Activated T-cell treated with anti-CD3 and anti-CD28 coated beads, Interleukin-2, amount 50 U/mL, for 4 hours (primary cell): ENCODE measurements around the gene SETD1A. TPM values are rescaled to one million over a fixed set of nuclear protein-coding genes. Genes with fewer than 3 reads are reported as not detected.
"Not testable (repeated sequence)": the region's sequence is repeated elsewhere in the genome, so short reads cannot be mapped to it uniquely, and the experiment has no call there.

ENCODE experiments used
- ATAC-seq, 2 donors: fragments of 200-7000 bp; cut with Tn5 transposase; one replicate each; pipeline ENCODE4 v1.10.0; 2021
- DNase-seq: peaks from one replicate; pipeline ENCODE4 v3.0.0-alpha.2; 2020
- H3K27me3 Mint-ChIP-seq: one replicate; pipeline ENCODE4 v1.8.0; 2021; ENCODE audit warnings: low read depth, mixed read lengths
- H3K36me3 Mint-ChIP-seq: one replicate; pipeline ENCODE4 v1.8.0; 2022; ENCODE audit warnings: mixed read lengths; ENCODE audit not compliant: insufficient read depth
- H3K4me1 Mint-ChIP-seq: one replicate; pipeline ENCODE4 v1.8.0; 2021; ENCODE audit warnings: low read depth, mixed read lengths
- H3K4me3 Mint-ChIP-seq: one replicate; pipeline ENCODE4 v1.8.0; 2021; ENCODE audit warnings: mild to moderate bottlenecking, moderate library complexity, mixed read lengths
- H3K9me3 Mint-ChIP-seq: one replicate; pipeline ENCODE4 v1.8.0; 2021; ENCODE audit warnings: mixed read lengths
- total RNA-seq, 3 donors: library from RNA; stranded (reverse); gene quantifications; one replicate each; pipeline ENCODE4 v1.2.1, GENCODE V29; 2021

SETD1A gene
- total RNA-seq, 3 donors from 2014 or later, result 39.3 to 49.0 (median 40.5) TPM

- not testable (repeated sequence) for H3K9me3 Mint-ChIP-seq, H3K36me3 Mint-ChIP-seq, ATAC-seq, DNase-seq
- H3K4me3 Mint-ChIP-seq, result peak overlapping the region; percentile 39
- peaks cover 14% of the 10 kb centered on the region for H3K4me1 Mint-ChIP-seq
- H3K27me3 Mint-ChIP-seq, result peaks cover 38% of the 10 kb centered on the region
These were observed 54.3 kb downstream of the SETD1A start for GRCh38 chr16:31011815-31012214.

- not testable (repeated sequence) for H3K9me3 Mint-ChIP-seq, H3K4me3 Mint-ChIP-seq, H3K36me3 Mint-ChIP-seq, DNase-seq, ATAC-seq
- H3K4me1 Mint-ChIP-seq, result peaks cover 14% of the 10 kb centered on the region
- peaks cover 40% of the 10 kb centered on the region for H3K27me3 Mint-ChIP-seq
These were observed 55.7 kb downstream of the SETD1A start for GRCh38 chr16:31013292-31013691.

GRCh38 chr16:31016018-31016417, 58.5 kb downstream of the SETD1A start:
- Mint-ChIP-seq H3K36me3 (no peaks in the 10 kb centered on the region), H3K27me3 (peaks cover 34% of the 10 kb centered on the region), H3K4me1 (peaks cover 7% of the 10 kb centered on the region), H3K4me3 (no peak overlapping the region), H3K9me3 (no peaks in the 10 kb centered on the region)
- DNase-seq (no peak), ATAC-seq (no peak)

- H3K4me1 Mint-ChIP-seq, ATAC-seq, DNase-seq, H3K9me3 Mint-ChIP-seq, H3K4me3 Mint-ChIP-seq, H3K36me3 Mint-ChIP-seq: not testable (repeated sequence)
- peaks cover 21% of the 10 kb centered on the region for H3K27me3 Mint-ChIP-seq
These were observed 60.2 kb downstream of the SETD1A start for GRCh38 chr16:31017756-31018155.

- H3K9me3 Mint-ChIP-seq, result no peaks in the 10 kb centered on the region
- DNase-seq, result no peak
- no peaks in the 10 kb centered on the region for H3K4me1 Mint-ChIP-seq
- H3K36me3 Mint-ChIP-seq, result no peaks in the 10 kb centered on the region
- no peak overlapping the region for H3K4me3 Mint-ChIP-seq
- peaks cover 6% of the 10 kb centered on the region for H3K27me3 Mint-ChIP-seq
- no peak for ATAC-seq
These were observed 63.0 kb downstream of the SETD1A start for GRCh38 chr16:31020536-31020935.

- H3K36me3 Mint-ChIP-seq, result no peaks in the 10 kb centered on the region
- no peaks in the 10 kb centered on the region for H3K4me1 Mint-ChIP-seq
- ATAC-seq (no peak), DNase-seq (no peak)
- H3K4me3 Mint-ChIP-seq, result no peak overlapping the region
- peaks cover 3% of the 10 kb centered on the region for H3K27me3 Mint-ChIP-seq
- H3K9me3 Mint-ChIP-seq, result no peaks in the 10 kb centered on the region
These were observed 65.1 kb downstream of the SETD1A start for GRCh38 chr16:31022544-31023251.

GRCh38 chr16:31023252-31023602, 65.7 kb downstream of the SETD1A start:
- Mint-ChIP-seq H3K9me3 (no peaks in the 10 kb centered on the region), H3K4me1 (no peaks in the 10 kb centered on the region), H3K36me3 (no peaks in the 10 kb centered on the region), H3K4me3 (no peak overlapping the region), H3K27me3 (peaks cover 2% of the 10 kb centered on the region)
- ATAC-seq (no peak), DNase-seq (no peak)

- Mint-ChIP-seq H3K27me3 (no peaks in the 10 kb centered on the region), H3K36me3 (no peaks in the 10 kb centered on the region), H3K4me1 (no peaks in the 10 kb centered on the region), H3K4me3 (no peak overlapping the region), H3K9me3 (no peaks in the 10 kb centered on the region)
- ATAC-seq (no peak), DNase-seq (no peak)
These were observed 66.2 kb downstream of the SETD1A start for GRCh38 chr16:31023627-31024226.

GRCh38 chr16:31025339-31025738, 67.8 kb downstream of the SETD1A start:
- DNase-seq (no peak), ATAC-seq (no peak)
- no peaks in the 10 kb centered on the region for H3K36me3 Mint-ChIP-seq
- no peak overlapping the region for H3K4me3 Mint-ChIP-seq
- no peaks in the 10 kb centered on the region for H3K9me3 Mint-ChIP-seq
- no peaks in the 10 kb centered on the region for H3K4me1 Mint-ChIP-seq
- H3K27me3 Mint-ChIP-seq, result no peaks in the 10 kb centered on the region

- Mint-ChIP-seq H3K27me3 (no peaks in the 10 kb centered on the region), H3K36me3 (peaks cover 1% of the 10 kb centered on the region), H3K4me1 (peaks cover 10% of the 10 kb centered on the region), H3K9me3 (no peaks in the 10 kb centered on the region), H3K4me3 (no peak overlapping the region)
- DNase-seq (no peak), ATAC-seq (no peak)
These were observed 71.7 kb downstream of the SETD1A start for GRCh38 chr16:31029272-31029671.

- peaks cover 21% of the 10 kb centered on the region for H3K4me1 Mint-ChIP-seq
- H3K9me3 Mint-ChIP-seq, result no peaks in the 10 kb centered on the region
- no peak for DNase-seq
- no peak for ATAC-seq
- H3K4me3 Mint-ChIP-seq, result no peak overlapping the region
- no peaks in the 10 kb centered on the region for H3K27me3 Mint-ChIP-seq
- H3K36me3 Mint-ChIP-seq, result peaks cover 5% of the 10 kb centered on the region
These were observed 73.7 kb downstream of the SETD1A start for GRCh38 chr16:31031276-31031675.

- DNase-seq (peak; percentile 95), ATAC-seq (peak; percentile 84)
- Mint-ChIP-seq H3K4me3 (peak within 1 kb of the TSS; percentile 95), H3K36me3 (peaks cover 11% of the 10 kb centered on the region), H3K27me3 (no peaks in the 10 kb centered on the region), H3K4me1 (peaks cover 23% of the 10 kb centered on the region), H3K9me3 (no peaks in the 10 kb centered on the region)
These were observed 75.5 kb downstream of the SETD1A start, which contains the start of gene STX4 for GRCh38 chr16:31032736-31033708. STX4 (plus strand) TSS chr16:31033558; CDS start chr16:31033806, 248 bp downstream.

- H3K4me1 Mint-ChIP-seq, result peaks cover 23% of the 10 kb centered on the region
- H3K27me3 Mint-ChIP-seq, result no peaks in the 10 kb centered on the region
- DNase-seq, result peak; percentile 82
- no peaks in the 10 kb centered on the region for H3K9me3 Mint-ChIP-seq
- peaks cover 17% of the 10 kb centered on the region for H3K36me3 Mint-ChIP-seq
- peak; percentile 53 to 62 for ATAC-seq
- peak overlapping the region; percentile 95 for H3K4me3 Mint-ChIP-seq
These were observed 76.3 kb downstream of the SETD1A start for GRCh38 chr16:31033709-31034492.
